ENCODE data around the gene CPNE8. TPM values are rescaled to one million over a fixed set of nuclear protein-coding genes. Genes with fewer than 3 reads are reported as not detected.

CPNE8 gene
- total RNA-seq, 2 experiments from 2014 or later, result not detected

DNA sequence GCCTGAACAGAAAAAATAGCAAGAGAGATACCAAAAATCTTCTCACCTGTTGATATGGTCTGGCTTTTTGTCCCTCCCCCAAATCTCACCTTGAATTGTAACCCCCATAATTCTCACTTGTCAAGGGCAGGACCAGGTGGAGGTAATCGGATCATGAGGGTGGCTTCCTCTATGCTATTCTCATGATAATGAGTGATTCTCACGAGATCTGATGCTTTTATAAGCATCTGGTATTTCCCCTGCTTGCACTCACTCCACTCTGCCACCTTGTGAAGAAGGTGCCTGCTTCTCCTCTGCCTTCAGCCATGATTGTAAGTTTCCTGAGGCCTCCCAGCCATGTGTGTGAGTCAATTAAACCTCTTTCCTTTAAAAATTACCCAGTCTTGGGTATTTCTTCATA, 291.2 kb downstream of the CPNE8 start:
- H3K9me2 ChIP-seq (ENCODE audit: insufficient read depth, low read length), result no peaks in the 10 kb centered on the region
- no peak overlapping the region for H3K27ac ChIP-seq (ENCODE audit: low read depth, low read length, poor library complexity, severe bottlenecking)
- BruUV-seq (replicated peaks), result no TSS peak
- no peak overlapping the region for H2AFZ ChIP-seq (ENCODE audit: low read length)
- POLR2A ChIA-PET, result no interaction called here
- H3K4me2 ChIP-seq (ENCODE audit: low read length), result no peak overlapping the region
- no peaks in the 10 kb centered on the region for H4K20me1 ChIP-seq (ENCODE audit: insufficient read depth, low read length)
- no peaks in the 10 kb centered on the region for H3K36me3 ChIP-seq (ENCODE audit: insufficient read depth, low read length)
- no peak for DNase-seq (ENCODE audit: low spot score)
- no peaks in the 10 kb centered on the region for H3K9me3 ChIP-seq (ENCODE audit: low read length)
- TF ChIP-seq EZH2phosphoT487 (IDR thresholded peaks at IDR 0.05; ENCODE audit: borderline replicate concordance, low read depth, low read length), result no peak
- TF ChIP-seq CTCF (conservative IDR thresholded peaks at IDR 0.05; ENCODE audit: low read length), result no peak
- intact Hi-C loops (cut with micrococcal nuclease; ENCODE audit: unreplicated experiment), result no loop called here
- no peaks in the 10 kb centered on the region for H3K4me1 ChIP-seq (ENCODE audit: insufficient read depth, low read length, poor library complexity, severe bottlenecking)
- no peak overlapping the region for H3K4me3 ChIP-seq (ENCODE audit: low read depth, low read length, poor library complexity, severe bottlenecking)
- no peaks in the 10 kb centered on the region for H3K79me2 ChIP-seq (ENCODE audit: insufficient read depth, low read depth, low read length)
- CTCF ChIA-PET (ENCODE audit: unreplicated experiment), result no interaction called here

DNA sequence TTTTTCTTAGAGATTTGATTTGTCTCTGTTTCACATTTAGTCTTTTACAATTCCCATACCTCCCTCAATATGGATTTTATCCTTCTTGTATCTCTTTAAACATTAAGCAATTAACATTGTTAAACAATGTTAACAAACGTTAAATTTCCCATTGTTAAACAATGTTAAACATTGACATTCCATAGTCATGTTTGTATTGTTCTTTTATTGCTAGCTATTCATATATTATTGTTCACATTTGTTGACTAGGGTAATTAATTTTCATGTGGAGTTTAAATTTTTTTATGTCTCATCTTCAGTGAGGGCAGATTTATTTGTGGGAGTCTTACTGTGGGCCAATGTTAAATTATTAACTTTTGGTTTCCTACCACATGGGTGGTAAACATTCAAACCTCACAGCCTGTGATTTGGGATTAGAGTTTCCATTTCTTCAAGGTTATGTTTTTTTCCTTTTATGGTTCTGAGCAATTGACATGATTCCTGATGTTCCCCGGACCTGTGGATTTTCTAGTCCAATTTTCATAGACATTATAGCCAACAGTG, 294.5 kb downstream of the CPNE8 start:
- Histone ChIP-seq H3K79me2 (ENCODE audit: insufficient read depth, low read depth, low read length) (no peaks in the 10 kb centered on the region), H3K4me2 (ENCODE audit: low read length) (no peak overlapping the region), H3K36me3 (ENCODE audit: insufficient read depth, low read length) (no peaks in the 10 kb centered on the region), H4K20me1 (ENCODE audit: insufficient read depth, low read length) (no peaks in the 10 kb centered on the region), H2AFZ (ENCODE audit: low read length) (no peak overlapping the region), H3K4me1 (ENCODE audit: insufficient read depth, low read length, poor library complexity, severe bottlenecking) (no peaks in the 10 kb centered on the region), H3K27ac (ENCODE audit: low read depth, low read length, poor library complexity, severe bottlenecking) (no peak overlapping the region), H3K4me3 (ENCODE audit: low read depth, low read length, poor library complexity, severe bottlenecking) (no peak overlapping the region), H3K9me3 (ENCODE audit: low read length) (no peaks in the 10 kb centered on the region), H3K9me2 (ENCODE audit: insufficient read depth, low read length) (no peaks in the 10 kb centered on the region)
- no peak for DNase-seq (ENCODE audit: low spot score)
- POLR2A ChIA-PET, result interaction anchor here (0.6 kb wide), 1 partner anchor 108 kb away, joined by 4 read pairs; no protein-coding TSS in a partner anchor
- BruUV-seq (replicated peaks), result no TSS peak
- TF ChIP-seq CTCF (conservative IDR thresholded peaks at IDR 0.05; ENCODE audit: low read length) (no peak), EZH2phosphoT487 (IDR thresholded peaks at IDR 0.05; ENCODE audit: borderline replicate concordance, low read depth, low read length) (no peak)
- CTCF ChIA-PET (ENCODE audit: unreplicated experiment), result no interaction called here
- intact Hi-C loops (cut with micrococcal nuclease; ENCODE audit: unreplicated experiment), result no loop called here

- POLR2A ChIA-PET, result no interaction called here
- CTCF ChIA-PET (ENCODE audit: unreplicated experiment), result no interaction called here
- no peak overlapping the region for H2AFZ ChIP-seq (ENCODE audit: low read length)
- no peaks in the 10 kb centered on the region for H3K9me2 ChIP-seq (ENCODE audit: insufficient read depth, low read length)
- no peaks in the 10 kb centered on the region for H4K20me1 ChIP-seq (ENCODE audit: insufficient read depth, low read length)
- no peaks in the 10 kb centered on the region for H3K36me3 ChIP-seq (ENCODE audit: insufficient read depth, low read length)
- no peaks in the 10 kb centered on the region for H3K4me1 ChIP-seq (ENCODE audit: insufficient read depth, low read length, poor library complexity, severe bottlenecking)
- no peak overlapping the region for H3K4me2 ChIP-seq (ENCODE audit: low read length)
- no peaks in the 10 kb centered on the region for H3K79me2 ChIP-seq (ENCODE audit: insufficient read depth, low read depth, low read length)
- H3K27ac ChIP-seq (ENCODE audit: low read depth, low read length, poor library complexity, severe bottlenecking), result no peak overlapping the region
- no peak for TF ChIP-seq EZH2phosphoT487 (IDR thresholded peaks at IDR 0.05; ENCODE audit: borderline replicate concordance, low read depth, low read length)
- BruUV-seq (replicated peaks), result no TSS peak
- DNase-seq (ENCODE audit: low spot score), result no peak
- H3K4me3 ChIP-seq (ENCODE audit: low read depth, low read length, poor library complexity, severe bottlenecking), result no peak overlapping the region
- intact Hi-C loops (cut with micrococcal nuclease; ENCODE audit: unreplicated experiment), result no loop called here
- no peaks in the 10 kb centered on the region for H3K9me3 ChIP-seq (ENCODE audit: low read length)
These were observed 298.1 kb downstream of the CPNE8 start for GRCh38 chr12:38607295-38607694.

Data from OCI-LY7 (cell line).